ENCODE data around the gene OPCML. TPM values are rescaled to one million over a fixed set of nuclear protein-coding genes. Genes with fewer than 3 reads are reported as not detected.

OPCML gene
- total RNA-seq, 1 donor from 2014 or later: not detected

DNA sequence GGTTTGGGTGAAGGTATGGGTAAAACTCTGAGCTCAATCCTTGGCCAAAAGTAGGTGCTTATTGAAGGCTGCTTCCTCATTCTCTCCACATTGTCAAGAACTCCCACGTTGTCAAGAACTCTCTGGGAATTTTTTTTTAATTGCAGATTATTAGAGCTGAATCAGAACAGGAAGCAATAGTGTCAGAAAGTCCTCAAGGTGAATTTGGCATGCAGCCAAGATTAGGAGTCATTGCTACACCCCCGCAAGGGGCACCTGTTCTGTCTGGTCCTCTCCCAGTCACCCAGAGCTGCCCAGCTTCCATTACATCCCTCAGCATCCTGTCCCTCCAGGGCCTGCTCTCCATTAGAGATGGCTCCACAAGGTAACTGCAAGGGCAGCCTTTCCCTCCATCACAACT, 996.5 kb downstream of the OPCML start:
- ATAC-seq: no peak

DNA sequence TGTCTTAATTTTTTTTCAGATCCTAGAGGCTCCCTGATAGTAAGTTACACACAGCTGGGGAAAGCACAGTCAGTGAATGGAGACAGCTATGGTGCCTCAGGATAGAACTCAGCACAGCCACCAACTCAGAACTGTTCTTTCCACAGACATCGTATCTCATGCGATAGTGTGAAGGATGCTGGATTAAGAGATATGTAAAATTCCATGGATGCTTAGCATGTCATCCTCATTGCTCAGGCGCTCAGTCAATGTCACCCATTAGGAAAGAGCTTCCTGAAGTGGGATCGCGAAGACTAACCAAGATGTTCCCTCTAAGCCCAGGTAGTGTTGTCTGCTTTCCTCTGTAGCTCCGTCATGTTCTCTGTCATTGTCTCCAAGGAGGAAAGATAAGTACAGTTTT, 1000.4 kb downstream of the OPCML start:
- ATAC-seq: no peak

DNA sequence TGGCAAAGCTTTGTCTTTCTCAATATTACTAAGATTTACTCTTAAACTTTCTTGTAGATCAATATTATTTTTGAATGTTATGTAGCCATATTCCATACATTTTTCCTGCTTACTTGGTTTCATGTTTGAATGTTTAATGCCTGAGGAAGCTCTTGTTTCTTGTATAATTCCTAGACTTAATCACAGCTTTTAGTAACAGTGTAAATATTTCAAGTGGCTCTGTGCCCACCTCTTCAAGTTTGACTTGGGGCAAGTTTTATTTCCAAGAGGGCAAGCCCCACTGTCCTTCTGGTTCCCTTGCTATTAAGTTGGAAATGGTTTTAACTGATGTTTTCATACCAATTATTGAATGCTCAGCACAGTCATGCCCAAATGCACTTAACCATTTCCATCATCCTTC, 1004.1 kb downstream of the OPCML start:
- ATAC-seq: no peak

DNA sequence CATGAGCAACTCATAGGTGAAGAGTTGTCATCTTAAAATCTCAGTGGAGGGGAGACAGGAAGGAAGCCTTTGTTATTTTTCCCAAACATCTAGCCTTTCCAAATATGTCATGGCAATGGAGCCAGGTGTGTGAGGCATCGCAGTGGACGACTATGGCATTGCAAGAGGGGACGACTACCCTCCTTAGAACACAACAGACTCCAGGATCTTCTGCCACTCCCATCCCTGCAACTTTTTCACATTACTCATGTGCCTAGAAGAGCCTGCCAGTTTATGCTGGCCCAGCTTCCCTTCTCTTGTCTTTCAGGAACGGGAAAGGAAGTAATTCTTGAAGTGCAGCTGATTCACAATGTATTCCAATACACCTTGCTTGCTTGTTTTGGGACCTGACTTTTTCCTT, 1008.4 kb downstream of the OPCML start:
- ATAC-seq: no peak

DNA sequence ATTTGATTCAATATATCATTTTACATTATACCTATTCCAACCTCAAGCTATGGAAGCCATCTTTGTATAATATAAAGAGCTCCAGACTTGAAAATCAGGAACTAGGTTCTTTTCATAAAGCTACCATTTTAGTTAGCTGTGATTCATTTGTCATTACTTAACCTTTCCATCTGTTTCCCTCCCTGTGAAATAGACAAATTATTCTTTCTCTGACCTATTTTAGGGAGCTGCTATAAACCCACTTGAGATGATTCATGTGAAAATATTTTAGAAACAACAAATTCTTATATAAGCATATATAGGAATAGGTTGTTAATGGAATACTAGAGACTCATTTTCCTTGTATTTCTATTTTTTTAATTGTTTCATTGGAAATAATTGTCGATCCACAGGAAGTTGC, 1012.1 kb downstream of the OPCML start:
- no peak for ATAC-seq

DNA sequence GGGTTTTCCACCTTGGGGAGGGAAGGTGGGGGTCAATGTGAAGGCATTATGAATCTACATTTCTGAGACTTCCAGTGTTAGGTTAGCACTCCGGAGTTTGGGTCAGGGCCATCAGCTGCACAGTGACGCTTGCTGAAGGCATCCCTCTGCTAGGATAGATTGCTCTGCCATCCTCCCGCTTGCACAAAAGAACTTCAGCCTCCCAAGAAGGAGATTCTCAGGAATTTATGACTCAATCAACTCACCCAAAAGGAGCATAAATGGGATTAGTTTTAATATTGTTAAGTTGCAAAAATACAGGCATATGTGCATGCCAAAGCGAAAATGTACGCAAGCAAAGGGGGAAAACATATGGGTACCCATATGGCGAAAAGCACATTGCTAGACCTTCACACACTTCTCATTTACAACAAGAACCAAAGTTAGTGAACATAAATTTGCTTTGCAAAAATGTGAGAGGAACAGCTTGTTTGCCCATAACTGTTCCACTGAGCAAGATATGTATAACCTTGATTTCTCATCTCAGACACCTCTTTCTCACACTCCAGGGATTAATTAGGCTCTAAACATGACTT, 1013.0 kb downstream of the OPCML start:
- no peak for ATAC-seq

DNA sequence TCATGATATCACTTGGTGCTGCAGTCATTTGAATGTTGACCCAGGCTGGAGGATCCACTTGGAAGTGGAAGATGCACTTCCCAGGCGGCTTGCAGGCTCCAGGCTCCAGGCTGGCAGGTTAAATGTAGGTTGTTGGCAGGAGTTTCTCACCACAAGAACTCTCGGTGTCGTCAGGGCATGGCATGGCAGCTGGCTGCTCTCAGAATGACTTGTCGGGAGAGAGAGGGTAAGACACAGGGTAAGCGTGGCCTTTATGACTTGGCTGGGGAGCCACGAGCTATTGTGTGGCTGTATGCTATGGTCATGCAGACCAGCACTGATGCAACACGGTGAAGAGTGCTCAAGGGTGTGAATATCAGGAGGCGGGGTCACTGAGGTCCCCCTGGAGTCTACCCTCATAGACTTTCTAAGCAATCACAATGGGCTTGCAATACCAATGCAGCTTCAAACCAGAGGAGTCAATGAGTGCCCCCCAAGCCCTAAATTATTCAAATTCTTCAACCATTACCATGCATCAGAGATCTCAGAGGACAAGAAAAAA, 1027.7 kb downstream of the OPCML start:
- ATAC-seq: no peak

DNA sequence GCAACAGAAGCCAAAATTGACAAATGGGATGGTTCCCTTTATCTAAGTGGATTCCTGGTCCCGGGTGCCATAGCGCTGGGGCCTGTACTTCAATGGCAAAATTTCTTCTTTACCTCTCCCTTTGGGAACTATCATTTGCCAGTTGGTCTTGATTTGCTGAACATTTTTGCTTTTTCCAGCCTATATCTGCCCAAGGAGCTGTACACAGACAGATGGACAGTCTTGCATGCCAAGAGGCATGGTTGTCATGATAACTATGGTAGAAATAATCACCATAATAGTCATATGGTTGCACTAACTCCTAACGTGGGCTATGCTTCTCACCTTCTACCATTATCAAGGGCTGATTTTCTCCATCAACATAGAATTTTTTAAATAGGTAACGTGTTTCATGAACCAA, 1030.9 kb downstream of the OPCML start:
- ATAC-seq: no peak

DNA sequence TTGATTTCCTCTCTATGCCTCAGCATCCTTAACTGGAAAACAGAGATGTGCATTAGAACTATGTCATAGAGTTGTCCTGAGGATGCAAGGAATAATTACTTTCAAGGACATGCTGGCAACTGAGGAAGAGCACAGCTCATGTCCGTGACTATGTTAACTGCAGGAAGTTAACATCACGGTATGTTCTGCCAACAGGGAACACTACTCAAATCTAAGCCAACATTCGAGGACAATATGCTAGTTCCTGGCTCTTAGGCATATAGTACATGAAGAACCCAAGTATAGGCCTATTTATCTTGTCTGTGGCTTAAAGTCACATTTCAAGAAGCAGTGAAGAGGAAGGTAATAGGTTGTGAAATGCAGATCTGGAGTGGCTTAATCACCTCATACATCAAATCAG, 1032.6 kb downstream of the OPCML start:
- no peak for ATAC-seq

DNA sequence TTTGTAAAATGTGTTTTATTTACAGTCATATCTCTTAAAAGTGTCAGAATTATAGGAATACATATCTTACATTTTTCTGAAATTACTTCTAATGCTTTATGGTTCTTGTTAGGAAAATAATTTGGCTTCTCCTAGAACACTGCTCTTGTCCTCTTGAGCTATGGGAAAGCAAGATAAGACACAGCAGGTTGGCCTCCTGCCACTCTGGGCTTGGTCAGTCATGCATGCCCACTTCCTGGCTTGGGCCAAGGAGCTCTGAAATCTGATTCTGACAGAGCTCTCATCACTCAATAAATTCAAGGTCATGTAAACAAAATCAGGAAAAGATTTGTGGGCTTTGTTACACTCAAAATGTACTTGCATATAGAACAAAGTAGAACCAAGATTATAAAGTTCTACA, 1036.0 kb downstream of the OPCML start:
- ATAC-seq: no peak

DNA sequence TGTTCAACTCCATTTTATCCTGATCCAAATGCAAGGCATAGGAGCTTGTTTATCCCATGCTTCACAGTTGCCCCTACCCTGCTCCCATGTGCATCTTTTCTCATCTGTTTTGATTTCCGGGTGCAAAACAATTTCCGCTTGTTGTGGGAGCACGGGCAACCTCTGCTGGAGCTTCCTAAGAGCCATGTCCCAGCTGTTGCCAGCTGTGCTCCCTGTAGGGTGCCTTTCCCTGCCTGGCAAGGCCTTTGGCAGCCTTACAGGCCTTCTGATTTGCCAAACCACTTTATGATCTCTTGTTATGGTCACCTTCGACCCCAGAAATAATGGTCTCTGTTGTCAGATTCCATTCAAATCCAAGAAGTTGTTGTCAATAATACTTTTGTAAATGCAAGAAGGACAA, 1038.5 kb downstream of the OPCML start:
- no peak for ATAC-seq

DNA sequence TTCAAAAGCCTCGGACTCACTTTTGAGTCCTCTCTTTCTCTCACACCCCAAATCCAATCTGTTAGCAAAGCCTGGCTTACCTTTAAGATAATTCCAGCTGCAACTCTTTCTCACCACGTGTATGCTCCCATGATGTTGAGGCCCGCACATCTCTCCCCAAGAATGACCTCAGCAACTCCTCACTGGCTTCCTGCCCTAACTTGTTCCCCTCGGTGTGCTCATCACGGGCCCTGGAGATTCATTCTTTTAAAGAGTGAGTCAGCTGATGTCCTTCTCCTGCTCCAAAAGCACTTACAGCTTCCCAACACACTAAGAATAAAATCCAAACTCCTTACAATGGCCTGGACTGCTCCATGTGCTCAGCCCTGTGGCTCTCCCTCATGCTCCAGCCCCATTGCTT, 1041.3 kb downstream of the OPCML start:
- ATAC-seq: no peak

DNA sequence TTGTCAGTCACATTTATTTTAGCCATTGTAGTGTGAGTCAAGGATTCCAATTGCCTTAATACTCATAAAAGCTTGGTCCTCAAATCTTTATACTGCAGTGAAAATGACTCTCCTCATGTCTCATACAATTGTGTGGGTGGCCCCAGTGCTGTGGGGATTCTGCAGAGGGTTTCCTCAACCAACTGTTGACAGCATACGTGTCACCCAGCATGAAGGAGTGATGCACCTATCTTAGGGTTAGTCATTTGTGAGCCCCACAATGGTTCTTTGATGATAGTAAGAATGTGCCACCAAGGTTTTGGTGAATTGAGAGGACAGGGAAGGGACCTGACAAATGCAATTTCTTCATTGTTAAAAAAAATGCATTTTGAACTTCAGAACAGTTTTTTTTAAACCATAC, 1046.2 kb downstream of the OPCML start:
- ATAC-seq: no peak

DNA sequence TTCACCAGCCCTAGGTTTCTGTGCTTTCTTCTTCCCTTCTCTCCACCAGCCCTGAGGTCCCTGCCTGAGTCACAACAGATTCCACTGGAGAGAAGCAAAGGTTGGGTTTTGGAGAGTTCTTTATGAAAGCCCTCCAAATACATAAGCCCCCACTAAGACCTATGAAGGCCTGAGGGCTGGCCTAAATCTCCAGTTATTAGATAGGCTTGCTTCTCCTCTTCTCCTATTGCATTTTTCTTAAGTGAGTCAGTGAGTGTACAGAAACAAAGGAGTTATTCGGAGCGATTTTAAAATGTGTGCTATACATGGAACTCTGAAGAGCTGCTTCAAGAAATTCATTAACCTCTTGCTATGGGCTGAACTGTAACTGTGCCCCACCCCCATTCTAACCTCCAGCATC, 1057.3 kb downstream of the OPCML start:
- no peak for ATAC-seq

DNA sequence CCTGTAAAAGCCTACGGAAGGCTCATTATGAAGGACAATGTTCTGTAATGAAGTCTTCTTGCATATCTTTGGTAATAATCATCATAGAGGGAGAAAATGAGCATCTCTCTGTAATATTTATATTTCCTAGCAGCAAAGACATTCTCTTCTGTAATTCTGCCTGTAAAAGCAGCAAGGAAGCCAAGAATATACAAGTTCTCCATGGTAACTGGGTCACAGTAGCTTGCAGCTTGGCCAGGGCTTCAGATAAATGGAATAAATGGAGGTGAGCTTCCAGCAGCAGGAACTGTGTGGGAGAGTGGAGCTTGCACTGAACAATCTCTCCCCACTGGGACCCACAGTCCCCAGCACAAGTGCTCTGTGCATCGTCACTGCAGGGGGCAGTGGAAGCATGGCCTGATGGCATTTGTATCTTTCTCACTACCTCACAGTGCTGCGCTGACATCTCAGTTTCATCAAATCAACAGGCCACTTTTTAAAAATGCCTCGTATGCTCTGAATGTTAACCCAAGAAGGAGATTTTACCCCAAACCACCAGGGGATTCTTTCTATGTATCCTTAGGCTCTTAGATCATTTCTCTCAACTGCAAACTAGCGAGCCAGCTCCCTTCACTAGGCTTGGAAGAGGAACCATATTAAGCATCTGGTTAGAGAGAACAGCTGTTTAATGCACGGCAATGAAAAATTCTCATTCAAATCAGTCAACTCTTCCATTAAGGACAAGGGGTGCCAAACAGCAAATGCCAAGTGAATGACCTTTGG, 1059.7 kb downstream of the OPCML start:
- ATAC-seq: no peak

DNA sequence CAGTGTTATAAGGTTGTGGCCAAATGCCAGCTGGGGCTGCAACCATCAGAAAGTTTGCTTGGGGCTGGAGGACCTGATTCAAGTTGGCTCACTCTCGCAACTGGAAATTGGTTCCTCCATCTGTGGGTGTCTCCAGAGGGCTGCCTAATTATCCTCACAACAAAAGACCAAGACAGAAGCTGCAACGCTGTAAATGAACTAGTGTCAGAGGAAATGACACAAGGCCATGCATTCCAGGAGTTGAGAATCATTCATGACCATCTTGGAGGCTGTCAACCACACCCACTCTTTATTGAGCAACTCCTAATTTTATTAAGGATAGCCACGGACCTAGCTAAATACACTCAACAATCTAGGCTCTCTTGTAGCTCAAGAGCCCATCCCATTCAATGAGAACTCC, 1060.8 kb downstream of the OPCML start:
- no peak for ATAC-seq

DNA sequence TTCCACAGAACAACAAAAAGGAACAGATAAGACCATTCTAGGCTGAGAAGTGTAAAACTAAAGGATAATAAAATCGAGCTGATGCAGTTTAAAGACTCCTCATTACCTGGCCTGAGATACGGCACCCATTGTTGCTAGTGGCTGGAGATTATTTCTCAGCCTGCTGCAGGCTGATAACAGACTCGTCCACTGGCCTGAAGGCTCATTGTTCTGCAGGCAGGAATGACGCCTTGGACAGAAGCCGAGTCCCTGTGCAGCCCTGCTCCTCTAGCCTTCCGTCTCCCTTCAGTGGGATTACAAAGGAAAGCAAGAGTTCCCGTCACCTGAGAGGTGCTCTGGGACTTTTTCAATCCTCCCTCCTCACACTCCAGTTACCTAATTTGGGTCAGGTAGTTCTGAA, 1065.3 kb downstream of the OPCML start:
- ATAC-seq: no peak

DNA sequence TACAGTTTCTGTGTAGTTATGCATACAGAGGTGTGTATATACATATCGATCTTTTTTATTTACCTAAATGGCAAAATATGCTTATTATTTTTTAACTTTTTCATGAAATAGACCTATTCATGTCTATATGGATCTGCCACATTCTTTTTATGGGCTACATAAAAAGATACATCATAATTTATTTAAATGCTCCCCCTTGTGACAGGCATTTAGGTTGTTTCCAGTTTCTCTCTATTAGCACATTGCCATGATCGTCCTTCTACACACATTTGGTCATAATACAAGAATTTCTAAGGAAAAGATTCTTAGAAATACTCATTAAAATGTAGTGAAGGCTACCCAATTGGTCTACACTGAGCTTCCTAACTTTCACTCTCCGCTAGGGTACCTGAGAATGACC, 1067.4 kb downstream of the OPCML start:
- ATAC-seq: no peak

DNA sequence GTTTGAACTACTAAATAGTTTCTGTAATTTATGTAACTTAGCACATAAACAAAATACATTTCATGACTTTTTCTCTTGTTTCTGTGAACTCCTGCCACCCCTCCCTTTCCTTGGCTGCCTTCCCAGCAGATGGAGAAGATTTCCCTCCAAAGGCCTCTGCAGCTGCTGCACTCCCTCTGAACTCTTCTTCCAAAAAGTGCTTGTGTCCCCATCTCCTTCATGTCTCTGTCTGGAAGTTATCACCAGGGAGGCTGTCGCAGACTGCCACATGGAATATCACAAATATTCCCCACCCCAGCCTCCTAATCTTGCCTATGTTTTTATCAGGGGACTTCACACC, 1068.3 kb downstream of the OPCML start:
- ATAC-seq: no peak

DNA sequence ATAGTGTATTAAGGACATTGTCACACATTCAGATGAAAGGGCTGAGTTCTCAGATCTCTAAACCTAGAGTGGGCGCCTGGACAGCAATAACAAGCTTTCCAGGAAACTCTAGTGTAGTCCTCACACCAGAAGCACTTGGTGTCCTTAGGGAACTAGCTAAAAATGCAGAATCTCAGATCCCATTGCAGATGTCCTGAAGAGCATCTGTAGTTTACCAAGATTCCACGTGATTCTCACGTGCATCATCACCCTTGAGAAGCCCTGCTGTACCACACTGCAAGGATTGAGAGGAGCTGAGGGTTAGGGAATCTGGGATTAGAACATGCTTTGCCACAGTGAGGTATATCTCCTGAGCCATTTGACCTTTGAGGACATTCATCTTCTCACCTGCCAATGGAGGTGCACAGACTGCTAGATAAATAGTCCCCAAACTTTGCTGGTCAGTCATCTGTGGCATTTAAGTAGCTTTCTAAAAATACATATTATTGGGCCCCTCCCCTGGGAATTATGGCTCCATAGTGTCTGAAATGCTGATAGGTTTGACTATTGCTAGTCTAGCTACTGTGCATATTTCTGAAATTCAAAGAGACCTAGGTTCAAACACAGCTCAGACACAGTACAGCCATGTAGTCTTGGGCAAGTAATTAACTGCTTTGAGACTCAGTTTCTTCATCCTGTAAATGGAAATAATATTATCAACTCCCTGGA, 1068.9 kb downstream of the OPCML start:
- no peak for ATAC-seq

DNA sequence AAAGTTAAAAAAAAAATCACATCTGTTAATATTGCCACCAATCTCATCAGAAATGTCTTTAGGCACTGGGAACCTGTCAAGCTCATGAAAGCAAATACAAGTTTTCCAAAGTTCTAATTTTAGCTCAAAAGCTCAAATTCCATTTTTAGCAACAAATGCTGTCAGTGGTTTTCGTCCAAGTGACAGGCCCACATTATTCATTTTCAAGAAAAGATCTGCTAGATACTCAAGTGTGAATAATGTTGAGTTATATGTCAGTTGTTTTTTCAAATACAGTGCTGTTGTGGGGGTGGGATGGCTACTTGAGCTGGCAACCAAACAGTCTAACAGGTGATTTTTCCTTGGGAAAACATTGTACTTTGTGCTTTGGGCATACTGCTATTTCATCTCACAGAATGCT, 1072.6 kb downstream of the OPCML start:
- no peak for ATAC-seq

DNA sequence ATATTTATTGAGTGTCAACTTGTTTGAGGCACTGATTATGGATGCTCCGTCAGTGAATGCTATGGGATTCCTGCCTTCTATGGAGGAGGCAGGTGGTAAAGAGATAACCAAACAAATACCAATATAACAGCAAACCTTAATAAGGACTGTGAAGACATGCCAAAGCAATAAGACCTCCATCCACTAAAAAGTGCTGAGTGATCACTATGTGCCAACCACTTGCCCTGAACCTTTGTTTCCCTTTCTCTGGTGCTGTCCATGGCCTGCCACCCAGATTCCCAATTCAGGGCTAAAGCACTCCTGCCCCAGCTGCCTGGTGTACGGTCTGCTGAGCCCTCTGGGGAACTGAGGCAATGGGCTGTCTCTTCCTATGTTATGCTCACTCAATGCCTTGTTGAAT, 1074.9 kb downstream of the OPCML start:
- ATAC-seq: no peak

DNA sequence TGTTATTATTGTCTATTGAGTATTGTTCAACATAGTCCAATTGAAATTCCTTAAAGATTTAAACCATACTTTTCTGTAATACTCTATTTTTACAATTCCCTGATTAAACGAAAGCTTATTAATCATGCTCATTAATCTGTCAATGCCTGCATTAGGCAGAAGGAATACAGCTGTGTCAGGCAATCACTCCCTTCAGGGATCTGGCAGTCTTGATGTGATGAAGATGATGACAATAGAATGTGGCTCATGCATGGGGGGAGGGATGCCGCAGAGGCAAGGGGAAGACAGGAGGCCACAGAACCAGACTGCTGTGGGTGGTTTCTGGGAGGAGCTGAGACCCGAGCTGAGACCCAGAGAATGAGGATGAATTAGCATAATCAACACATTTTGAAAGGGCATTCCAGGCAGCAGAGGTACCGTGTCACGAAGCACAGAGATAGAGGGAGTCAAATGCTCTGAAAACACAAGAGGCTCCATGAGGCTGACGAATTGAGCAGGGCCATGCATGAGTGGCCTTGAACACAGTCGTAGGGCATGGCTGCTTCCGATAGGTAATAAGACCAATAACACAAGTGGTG, 1075.5 kb downstream of the OPCML start:
- ATAC-seq: no peak

DNA sequence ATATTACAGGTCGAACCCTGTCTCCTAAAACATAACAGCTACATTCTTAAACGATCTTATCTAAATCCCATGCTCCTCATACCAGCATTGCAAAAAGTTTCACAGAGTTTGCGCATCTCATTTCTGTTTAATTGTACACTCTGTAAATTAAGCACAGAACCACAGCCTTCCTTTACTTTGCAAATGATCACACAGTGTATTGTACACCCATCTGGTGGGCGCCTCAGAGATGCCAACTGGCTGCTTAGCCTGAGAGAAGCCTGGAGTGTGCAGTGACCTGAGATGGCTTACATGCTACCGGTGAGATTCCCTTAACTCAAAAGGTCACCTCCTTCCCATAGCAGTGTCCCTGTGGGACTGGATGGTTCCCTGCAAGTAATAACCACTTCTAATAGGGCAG, 1077.3 kb downstream of the OPCML start:
- ATAC-seq: no peak

Measured in esophagus mucosa (tissue), 1 donor.